HepG2 (cell line): Measurements from ENCODE around the gene RXFP1. TPM values are rescaled to one million over a fixed set of nuclear protein-coding genes. Genes with fewer than 3 reads are reported as not detected.

Experiments used
- ATAC-seq: fragments of 200-7000 bp; cut with Tn5 transposase; 3 replicates; pipeline ENCODE4 v1.9.1; 2020; ENCODE audit warnings: mild to moderate bottlenecking, moderate library complexity
- BruUV-seq: library from RNA; stranded (reverse); fragments of 400-500 nt; replicated peaks from 2 replicates; lab custom pipeline; 2021; lab: Mats Ljungman, UMichigan
- CTCF ChIA-PET: fragments of 300-600 bp; formaldehyde crosslinking; extraction: SDS; loops from one replicate; lab custom pipeline; 2021; ENCODE audit warnings: low total read pairs, inconsistent platforms, low intra/inter-chr PET ratio; lab: Yijun Ruan, JAX
- POLR2A ChIA-PET: fragments of 350-600 bp; sonication (Branson Sonifier 250); formaldehyde crosslinking; loops from one replicate; lab custom pipeline; 2020; ENCODE audit warnings: antibody characterized with exemption, inconsistent platforms; lab: Yijun Ruan, JAX
- DNase-seq: peaks from one replicate; pipeline ENCODE4 v3.0.0-alpha.2; 2015; ENCODE audit warnings: low spot score
- FAIRE-seq: peaks from 3 replicates; lab custom pipeline; 2011; peaks lifted over from hg19 to GRCh38; lab: Jason Lieb, UNC
- H2AFZ ChIP-seq: one replicate; pipeline ENCODE4 v1.6.1; 2011; ENCODE audit warnings: low read length, inconsistent platforms
- H3K27ac ChIP-seq: fragments of 300-600 bp; 3 replicates; pipeline ENCODE4 v1.8.0; 2011; ENCODE audit warnings: mixed run types, mild to moderate bottlenecking, mixed read lengths, low read length, inconsistent platforms; ENCODE audit not compliant: insufficient read depth; ENCODE audit errors: extremely low read length
- H3K27me3 ChIP-seq, 2 experiments: fragments of 200-600 bp in 1 of 2; 2 replicates in 1 of 2; 3 replicates in 1 of 2; pipeline versions ENCODE4 v1.6.0 to v1.8.0; 2011; ENCODE audit warnings: low read length in 2 of 2, mild to moderate bottlenecking in 2 of 2, moderate library complexity in 2 of 2, inconsistent platforms in 1 of 2; ENCODE audit not compliant: insufficient read depth in 2 of 2, control insufficient read depth in 1 of 2
- H3K36me3 ChIP-seq, 2 experiments: fragments of 200-600 bp in 1 of 2; replicated peaks in 1 of 2; 2 replicates in 1 of 2; 3 replicates in 1 of 2; pipeline versions ENCODE4 v1.5.1 to v1.8.0; 2011; ENCODE audit warnings: low read length in 2 of 2, inconsistent platforms in 1 of 2; ENCODE audit not compliant: insufficient read depth in 2 of 2, control insufficient read depth in 1 of 2
- H3K4me1 ChIP-seq: 2 replicates; pipeline ENCODE4 v1.5.1; 2012; ENCODE audit warnings: low read length, inconsistent platforms; ENCODE audit not compliant: insufficient read depth
- H3K4me2 ChIP-seq: 2 replicates; pipeline ENCODE4 v1.6.0; 2011; ENCODE audit warnings: low read depth, low read length, inconsistent platforms
- H3K4me3 ChIP-seq, 3 experiments: fragments of 200-600 bp in 1 of 3; sonication (generic), shearing (Covaris generic) in 1 of 3; replicated peaks in 1 of 3; 2 replicates each; pipeline ENCODE4 v1.5.1; 2011 to 2016; ENCODE audit warnings: low read length in 3 of 3, inconsistent platforms in 2 of 3, low read depth in 2 of 3, mild to moderate bottlenecking in 2 of 3, control low read depth in 1 of 3, mixed read lengths in 1 of 3; ENCODE audit not compliant: insufficient read depth in 1 of 3
- H3K79me2 ChIP-seq: one replicate; pipeline ENCODE4 v1.6.1; 2011; ENCODE audit warnings: low read length, inconsistent platforms; ENCODE audit not compliant: insufficient read depth
- H3K9ac ChIP-seq: 2 replicates; pipeline ENCODE4 v1.6.0; 2011; ENCODE audit warnings: mild to moderate bottlenecking, low read depth, low read length, inconsistent platforms; ENCODE audit not compliant: insufficient read depth
- H3K9me3 ChIP-seq: 2 replicates; pipeline ENCODE4 v1.5.1; 2012; ENCODE audit warnings: mild to moderate bottlenecking, low read length
- H4K20me1 ChIP-seq: 2 replicates; pipeline ENCODE4 v1.6.0; 2011; ENCODE audit warnings: inconsistent platforms, mild to moderate bottlenecking, low read length, moderate library complexity; ENCODE audit not compliant: insufficient read depth
- FOXA3 ChIP-seq: IDR thresholded peaks from 2 replicates; pipeline ENCODE4 v1.6.1; 2016; ENCODE audit warnings: missing genetic modification reagents, missing compliant biosample characterization
- GATAD1 ChIP-seq: IDR thresholded peaks from 2 replicates; pipeline ENCODE4 v1.6.1; 2016; ENCODE audit warnings: missing genetic modification reagents, missing compliant biosample characterization
- GTF3A ChIP-seq: sonication (generic); formaldehyde crosslinking; conservative IDR thresholded peaks from 2 replicates; pipeline ENCODE4 v1.4.0; 2020; ENCODE audit warnings: mild to moderate bottlenecking, missing genetic modification reagents
- MAFK ChIP-seq, 2 experiments: IDR thresholded peaks in 1 of 2; conservative IDR thresholded peaks in 1 of 2; 2 replicates each; pipeline ENCODE4 v1.6.1; 2011; ENCODE audit warnings: improper control_type of control experiment in 2 of 2, low read length in 2 of 2
- REL ChIP-seq: sonication (generic); formaldehyde crosslinking; conservative IDR thresholded peaks from 2 replicates; pipeline ENCODE4 v1.8.0; 2022; ENCODE audit warnings: mild to moderate bottlenecking, missing genetic modification reagents, moderate library complexity
- SKI ChIP-seq: fragments of 450-650 bp; IDR thresholded peaks from one replicate; pipeline ENCODE4 v1.6.1; 2018; ENCODE audit warnings: mild to moderate bottlenecking; ENCODE audit not compliant: partially characterized antibody
- YEATS4 ChIP-seq: sonication (generic); formaldehyde crosslinking; IDR thresholded peaks from 2 replicates; pipeline ENCODE4 v1.4.0; 2020; ENCODE audit warnings: missing genetic modification reagents, borderline replicate concordance
- ZNF550 ChIP-seq: sonication (generic); formaldehyde crosslinking; IDR thresholded peaks from 2 replicates; pipeline ENCODE4 v1.4.0; 2020; ENCODE audit warnings: mild to moderate bottlenecking, missing genetic modification reagents, borderline replicate concordance
- WGBS: methylation state at CpG from one replicate; pipeline ENCODE4 v1.1.6; 2017; ENCODE audit warnings: low lambda C conversion rate; 5-methylcytosine and 5-hydroxymethylcytosine counted together
- in situ Hi-C: cut with HindIII; loops from 2 replicates; pipeline ENCODE4 v1.10.0; 2017; ENCODE audit warnings: low pct_unique_long_range_greater_than_20kb; ENCODE audit not compliant: extremely low pct_ligation_motif_present
- intact Hi-C: fragments of 100-400 bp; cut with micrococcal nuclease; formaldehyde crosslinking; loops from one replicate; pipeline ENCODE4 v1.10.0; 2022; ENCODE audit not compliant: unreplicated experiment
- polyA plus RNA-seq, 8 experiments: library from polyadenylated mRNA; depleted of rRNA in 3 of 8; stranded (reverse) in 7 of 8; unstranded in 1 of 8; fragments of >200 nt; fragmentation: Illumina TruSeq in 4 of 8; extraction: Trizol in 4 of 8; gene quantifications; 2 replicates each; pipeline versions ENCODE4 v1.2.1 to v1.2.3, GENCODE V29; 2011 to 2016; ENCODE audit warnings: low read depth in 4 of 8, missing spikeins in 1 of 8, mixed read lengths in 1 of 8; ENCODE audit not compliant: insufficient read depth in 1 of 8
- total RNA-seq, 5 experiments: library from RNA; depleted of rRNA; stranded (reverse); fragments of >200 nt; fragmentation: Illumina TruSeq; extraction: Trizol; gene quantifications; 2 replicates each; pipeline ENCODE4 v1.2.3, GENCODE V29; 2016; ENCODE audit warnings: low read depth in 1 of 5
- TF ChIP-seq, protein P1 (sequence below): sonication (generic); formaldehyde crosslinking; IDR thresholded peaks from 2 replicates; pipeline ENCODE4 v1.5.0; 2020; ENCODE audit warnings: missing genetic modification reagents
- TF ChIP-seq, protein P2 (sequence below): sonication (generic); formaldehyde crosslinking; IDR thresholded peaks from 2 replicates; pipeline ENCODE4 v1.8.0; 2023; ENCODE audit warnings: mild to moderate bottlenecking, missing genetic modification reagents
- TF ChIP-seq, protein P3 (sequence below): fragments of 450-650 bp; IDR thresholded peaks from 2 replicates; pipeline ENCODE4 v1.6.1; 2017

The RXFP1 gene
- total and polyA plus RNA-seq, 2 of the 13 experiments (the other 11 are each of a cell fraction or from before 2014, with no cell fraction given): not detected

DNA sequence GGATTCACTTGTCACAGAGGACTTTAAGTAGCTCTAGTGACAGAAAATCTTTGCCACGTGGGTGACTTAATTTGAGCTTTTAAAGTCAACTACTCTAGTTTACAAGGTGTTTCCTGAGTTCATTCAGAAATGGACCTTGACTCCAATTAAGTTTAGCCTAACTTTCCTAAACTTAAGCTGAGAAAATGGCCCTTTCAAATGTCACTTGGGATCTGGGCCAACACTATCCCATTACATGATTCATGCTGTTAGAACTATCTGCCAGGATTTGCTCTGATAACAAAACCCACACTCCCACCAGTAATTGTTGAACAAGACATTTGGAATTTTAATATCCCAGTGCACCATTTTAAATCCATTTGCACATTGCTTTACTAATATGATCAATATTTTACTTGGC is 109.2 kb downstream of the RXFP1 start:
- intact Hi-C loops: no loop called here
- 0% methylated on average over 1 of the region's 1 CpG for WGBS
- no peak overlapping the region for H3K4me2 ChIP-seq
- no peaks in the 10 kb centered on the region for H3K4me1 ChIP-seq
- H3K4me3 ChIP-seq: no peak overlapping the region
- ChIA-PET POLR2A (no interaction called here), CTCF (no interaction called here)
- FAIRE-seq: no peak
- TF ChIP-seq, protein P1, sequence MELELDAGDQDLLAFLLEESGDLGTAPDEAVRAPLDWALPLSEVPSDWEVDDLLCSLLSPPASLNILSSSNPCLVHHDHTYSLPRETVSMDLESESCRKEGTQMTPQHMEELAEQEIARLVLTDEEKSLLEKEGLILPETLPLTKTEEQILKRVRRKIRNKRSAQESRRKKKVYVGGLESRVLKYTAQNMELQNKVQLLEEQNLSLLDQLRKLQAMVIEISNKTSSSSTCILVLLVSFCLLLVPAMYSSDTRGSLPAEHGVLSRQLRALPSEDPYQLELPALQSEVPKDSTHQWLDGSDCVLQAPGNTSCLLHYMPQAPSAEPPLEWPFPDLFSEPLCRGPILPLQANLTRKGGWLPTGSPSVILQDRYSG (CRISPR knock-in tag): no peak
- TF ChIP-seq GTF3A (CRISPR knock-in tag) (no peak), SKI (no peak), ZNF550 (CRISPR knock-in tag) (no peak), FOXA3 (CRISPR knock-in tag) (no peak), MAFK (conservative IDR thresholded peaks at IDR 0.05 in 1 of 2, IDR thresholded peaks at IDR 0.05 in 1 of 2; ENCODE audit: low read length in 2 of 2) (no peak), REL (CRISPR knock-in tag) (no peak), YEATS4 (CRISPR knock-in tag) (no peak), GATAD1 (CRISPR knock-in tag) (no peak)
- TF ChIP-seq, protein P2, sequence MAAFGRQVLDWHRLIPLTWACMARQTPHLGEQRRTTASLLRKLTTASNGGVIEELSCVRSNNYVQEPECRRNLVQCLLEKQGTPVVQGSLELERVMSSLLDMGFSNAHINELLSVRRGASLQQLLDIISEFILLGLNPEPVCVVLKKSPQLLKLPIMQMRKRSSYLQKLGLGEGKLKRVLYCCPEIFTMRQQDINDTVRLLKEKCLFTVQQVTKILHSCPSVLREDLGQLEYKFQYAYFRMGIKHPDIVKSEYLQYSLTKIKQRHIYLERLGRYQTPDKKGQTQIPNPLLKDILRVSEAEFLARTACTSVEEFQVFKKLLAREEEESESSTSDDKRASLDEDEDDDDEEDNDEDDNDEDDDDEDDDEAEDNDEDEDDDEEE (CRISPR knock-in tag): no peak
- TF ChIP-seq, protein P3, sequence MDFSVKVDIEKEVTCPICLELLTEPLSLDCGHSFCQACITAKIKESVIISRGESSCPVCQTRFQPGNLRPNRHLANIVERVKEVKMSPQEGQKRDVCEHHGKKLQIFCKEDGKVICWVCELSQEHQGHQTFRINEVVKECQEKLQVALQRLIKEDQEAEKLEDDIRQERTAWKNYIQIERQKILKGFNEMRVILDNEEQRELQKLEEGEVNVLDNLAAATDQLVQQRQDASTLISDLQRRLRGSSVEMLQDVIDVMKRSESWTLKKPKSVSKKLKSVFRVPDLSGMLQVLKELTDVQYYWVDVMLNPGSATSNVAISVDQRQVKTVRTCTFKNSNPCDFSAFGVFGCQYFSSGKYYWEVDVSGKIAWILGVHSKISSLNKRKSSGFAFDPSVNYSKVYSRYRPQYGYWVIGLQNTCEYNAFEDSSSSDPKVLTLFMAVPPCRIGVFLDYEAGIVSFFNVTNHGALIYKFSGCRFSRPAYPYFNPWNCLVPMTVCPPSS: no peak
- no peak for DNase-seq
- H3K36me3 ChIP-seq: no peaks in the 10 kb centered on the region
- no peak overlapping the region for H3K27ac ChIP-seq
- H2AFZ ChIP-seq: no peak overlapping the region
- BruUV-seq: no TSS peak
- in situ Hi-C loops: no loop called here
- no peak for ATAC-seq
- no peak overlapping the region for H3K9ac ChIP-seq
- no peaks in the 10 kb centered on the region for H3K79me2 ChIP-seq
- H3K9me3 ChIP-seq: no peaks in the 10 kb centered on the region
- no peaks in the 10 kb centered on the region; a peak in 1 of 5 replicates for H3K27me3 ChIP-seq
- H4K20me1 ChIP-seq: no peaks in the 10 kb centered on the region
